Activated effector memory CD4-positive, alpha-beta T cell treated with anti-CD3 and anti-CD28 coated beads, Interleukin-2, amount 50 U/mL, for 16 hours (primary cell): ENCODE results near the gene RNF144A.

Experiments used
- DNase-seq: peaks from one replicate; pipeline ENCODE4 v3.0.0-alpha.2; 2020

RNF144A gene

DNA sequence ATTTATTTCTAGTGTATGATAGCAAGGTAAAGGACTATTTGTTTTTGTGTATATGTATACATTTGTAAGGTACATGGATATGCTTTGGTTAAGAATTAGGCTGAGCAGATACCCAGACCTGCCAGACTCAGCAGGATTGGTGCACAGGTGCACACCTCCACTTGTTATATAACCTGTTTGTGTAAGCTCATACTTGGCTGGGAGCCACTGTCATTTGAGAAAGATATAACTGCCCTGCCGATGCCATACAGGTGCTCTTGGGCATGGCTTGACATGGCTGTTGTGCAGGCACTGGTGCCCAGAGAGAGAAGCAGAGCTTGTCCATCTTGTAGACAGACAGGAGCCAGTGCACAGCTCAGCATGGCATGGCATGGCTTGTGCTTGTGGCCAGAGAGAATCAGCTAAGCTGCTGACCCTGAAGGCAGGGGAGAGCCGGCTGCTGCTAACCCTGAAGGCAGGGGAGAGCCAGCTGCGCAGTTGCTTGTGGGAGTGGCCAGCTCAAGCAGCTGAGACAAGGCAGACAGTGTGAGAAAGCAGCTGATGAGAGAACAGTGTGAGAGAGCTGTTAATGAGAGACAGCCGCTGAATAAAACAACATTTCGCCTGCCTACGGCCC lies 136.5 kb downstream of the RNF144A start:
- DNase-seq, result no peak

DNA sequence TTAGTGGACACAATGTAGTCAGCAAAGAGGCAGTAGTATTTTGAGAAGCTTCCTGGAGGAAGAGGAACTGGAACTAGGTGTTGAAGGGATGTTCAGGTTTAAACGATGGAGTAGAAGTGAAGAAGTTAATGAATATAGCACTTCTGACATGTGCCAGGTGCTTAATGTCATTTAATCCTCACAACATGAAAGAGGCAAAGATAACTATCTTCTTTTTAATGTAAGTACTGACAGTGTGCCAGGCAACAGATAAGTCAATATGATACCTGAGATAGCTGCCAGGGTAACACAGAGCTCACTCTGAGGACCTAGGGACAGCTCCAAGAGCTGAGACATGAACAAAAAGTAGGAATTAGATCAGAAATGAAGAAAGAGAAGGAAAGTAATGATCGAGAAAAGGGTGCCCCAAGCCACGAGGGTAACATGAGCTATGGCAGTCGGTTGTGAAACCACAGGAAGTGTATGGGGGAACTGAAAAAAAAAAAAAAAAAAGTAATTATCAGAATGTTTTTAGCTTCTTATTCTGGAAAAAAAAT lies 140.7 kb downstream of the RNF144A start:
- no peak for DNase-seq

DNA sequence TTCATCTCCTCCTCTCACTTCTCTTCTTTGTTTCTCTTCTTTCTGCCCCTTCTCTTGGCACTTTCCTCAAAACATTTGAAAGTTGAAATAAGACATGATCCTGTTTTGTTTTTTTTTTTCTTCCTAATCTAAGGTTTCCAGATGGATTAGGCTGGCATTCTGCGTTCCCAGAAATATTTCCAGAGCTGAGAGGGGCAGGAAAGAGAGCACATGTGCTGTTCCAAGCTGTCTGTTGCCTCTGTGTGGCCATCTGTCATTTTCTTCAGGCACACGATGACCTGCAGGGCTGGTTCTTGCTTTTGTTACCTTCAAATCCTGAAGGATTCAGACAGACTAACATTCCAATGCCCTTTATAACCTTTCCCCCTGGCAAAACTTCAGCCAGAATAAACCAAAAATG lies 142.9 kb downstream of the RNF144A start:
- DNase-seq, result no peak

DNA sequence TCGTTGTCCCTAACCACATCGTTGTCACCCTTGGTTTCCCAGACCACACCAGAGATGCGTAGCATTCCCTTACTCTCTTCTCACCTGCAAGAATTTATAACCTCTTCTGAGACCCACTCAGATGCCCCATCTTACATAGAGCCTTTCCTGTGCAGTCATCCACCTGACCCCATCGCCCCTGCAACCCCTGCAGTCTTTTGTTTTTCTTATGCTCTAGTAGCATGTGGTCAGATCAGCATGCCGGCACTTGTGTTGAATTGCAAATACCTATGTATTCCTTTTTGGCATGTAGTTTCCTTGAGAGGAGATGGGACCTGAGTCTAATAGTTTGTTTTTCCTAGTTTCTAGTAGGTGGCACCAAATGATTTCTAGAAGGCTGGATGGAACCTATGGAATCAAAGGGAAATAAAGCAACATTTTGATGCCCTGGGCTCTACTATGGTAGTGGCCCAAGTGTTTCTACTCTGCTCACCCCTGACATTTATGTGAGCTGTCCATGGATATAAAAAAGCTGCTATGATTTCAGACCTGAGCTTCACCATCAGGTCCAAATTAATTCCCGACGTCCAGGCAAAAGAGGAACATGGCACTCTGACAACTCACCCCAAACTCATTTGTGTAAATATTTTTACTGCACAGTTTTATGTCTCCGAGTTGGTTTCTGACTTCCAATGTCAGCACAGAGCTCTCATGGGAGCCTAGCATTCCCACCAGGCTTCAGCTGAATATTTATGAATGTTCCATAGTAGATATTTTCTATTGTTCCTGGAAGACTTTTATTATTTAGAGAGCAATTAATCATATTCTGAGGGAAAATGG lies 143.6 kb downstream of the RNF144A start:
- DNase-seq, result no peak

DNA sequence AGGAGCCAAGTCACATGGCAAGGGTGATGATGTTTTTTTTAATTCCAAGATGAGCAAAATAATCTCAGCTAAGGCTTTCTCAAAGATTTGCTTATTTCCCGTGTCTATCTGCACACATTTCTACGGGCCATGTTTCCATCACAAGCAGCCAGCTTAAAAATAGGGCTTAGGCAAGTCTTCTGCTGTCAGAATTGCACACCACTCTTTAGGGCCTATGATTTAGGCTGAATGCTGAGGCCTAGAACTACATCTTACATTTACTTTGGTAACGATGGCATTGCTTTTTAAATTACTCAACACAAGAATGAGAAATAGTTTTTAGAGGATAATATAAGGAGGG lies 144.2 kb downstream of the RNF144A start:
- no peak for DNase-seq

DNA sequence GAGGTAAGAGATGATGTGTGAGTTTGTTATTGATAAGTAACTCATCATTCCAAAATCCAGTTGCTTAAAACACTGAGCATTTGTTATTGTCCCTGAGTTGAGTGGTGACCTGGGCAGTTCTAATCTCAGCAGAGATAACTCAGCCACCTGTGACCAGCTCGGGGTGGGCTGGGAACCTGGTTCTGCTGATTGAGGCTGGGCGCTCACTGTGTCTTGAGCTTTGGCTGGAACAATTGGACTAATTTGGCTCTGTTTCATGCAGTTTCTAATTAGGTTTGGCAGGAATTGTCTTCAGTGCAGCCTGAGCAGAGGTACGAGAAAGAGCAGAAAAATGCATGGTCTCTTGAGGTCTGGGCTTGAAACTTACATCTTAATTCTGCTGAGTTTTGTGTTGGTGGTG lies 144.7 kb downstream of the RNF144A start:
- no peak for DNase-seq

DNA sequence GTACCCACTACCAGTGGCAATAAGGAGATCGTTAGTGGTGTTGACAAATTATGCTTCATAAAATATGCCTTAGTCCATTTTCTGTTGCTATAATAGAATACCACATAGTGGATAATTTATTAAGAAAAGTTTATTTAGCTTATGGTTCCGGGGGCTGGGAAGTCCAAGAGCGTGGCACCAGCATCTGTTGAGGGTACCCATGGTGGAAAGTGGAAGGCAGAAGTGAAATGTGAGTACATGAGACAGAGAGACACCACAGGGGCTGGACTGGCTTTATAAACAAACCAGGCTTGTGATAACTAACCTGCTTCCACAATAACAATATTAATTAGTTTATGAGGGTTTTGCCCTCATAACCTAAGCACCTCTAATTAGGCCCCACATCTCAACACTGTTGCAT lies 146.6 kb downstream of the RNF144A start:
- no peak for DNase-seq

DNA sequence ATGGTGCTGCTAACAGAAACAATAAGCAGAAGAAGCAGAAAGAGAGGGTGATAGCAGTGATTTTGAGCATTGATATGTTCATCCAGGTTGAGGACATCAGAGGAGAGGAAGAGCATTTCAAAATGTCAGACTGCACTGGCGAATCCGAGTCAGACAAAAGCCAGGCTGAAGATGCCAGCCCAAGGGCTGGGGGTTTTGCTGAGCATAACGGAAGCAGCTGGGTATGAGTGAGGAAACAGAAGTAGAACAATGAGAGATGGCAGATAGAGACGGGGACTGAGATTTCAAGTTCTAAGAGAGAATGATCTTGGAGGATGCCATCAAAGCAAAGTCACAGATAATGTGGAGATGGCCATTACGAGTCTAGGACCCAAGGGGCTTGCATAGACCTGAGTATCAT lies 151.2 kb downstream of the RNF144A start:
- no peak for DNase-seq

DNA sequence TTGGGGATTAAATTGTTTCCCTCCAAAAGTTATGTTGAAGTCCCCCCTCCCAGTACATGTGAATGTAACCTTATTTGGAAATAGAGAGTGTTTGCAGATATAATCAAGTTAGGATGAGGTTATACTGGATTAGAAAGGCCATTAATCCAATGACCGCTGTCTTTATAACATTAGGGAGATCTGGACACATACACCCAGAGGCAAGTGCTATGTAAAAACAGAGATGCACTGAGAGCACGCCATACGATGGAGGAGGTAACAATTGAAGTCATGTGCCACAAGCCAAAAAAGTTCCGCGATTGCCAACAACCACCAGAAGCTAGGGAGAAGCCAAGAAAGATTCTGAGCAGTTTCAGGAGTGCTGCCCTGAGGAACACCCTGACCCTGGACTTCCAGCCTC lies 153.3 kb downstream of the RNF144A start:
- no peak for DNase-seq

DNA sequence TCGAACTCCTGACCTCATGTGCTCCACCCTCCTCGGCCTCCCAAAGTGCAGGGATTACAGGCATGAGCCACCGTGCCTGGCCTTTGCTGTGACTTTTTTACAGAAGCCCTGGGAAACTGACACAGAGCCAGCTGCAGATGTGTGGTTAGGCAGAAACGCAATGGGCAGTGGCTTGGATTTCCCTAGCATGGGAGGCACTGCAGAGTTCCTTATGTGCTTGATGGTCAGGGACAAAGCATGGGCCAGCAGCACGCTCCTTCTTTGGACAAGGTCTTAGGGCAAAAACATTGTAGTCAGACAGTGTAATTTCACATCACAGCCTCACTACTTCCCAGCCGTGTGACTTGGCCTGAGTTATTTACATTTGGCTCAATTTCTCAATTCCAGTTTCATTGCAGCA lies 153.9 kb downstream of the RNF144A start:
- DNase-seq, result no peak

DNA sequence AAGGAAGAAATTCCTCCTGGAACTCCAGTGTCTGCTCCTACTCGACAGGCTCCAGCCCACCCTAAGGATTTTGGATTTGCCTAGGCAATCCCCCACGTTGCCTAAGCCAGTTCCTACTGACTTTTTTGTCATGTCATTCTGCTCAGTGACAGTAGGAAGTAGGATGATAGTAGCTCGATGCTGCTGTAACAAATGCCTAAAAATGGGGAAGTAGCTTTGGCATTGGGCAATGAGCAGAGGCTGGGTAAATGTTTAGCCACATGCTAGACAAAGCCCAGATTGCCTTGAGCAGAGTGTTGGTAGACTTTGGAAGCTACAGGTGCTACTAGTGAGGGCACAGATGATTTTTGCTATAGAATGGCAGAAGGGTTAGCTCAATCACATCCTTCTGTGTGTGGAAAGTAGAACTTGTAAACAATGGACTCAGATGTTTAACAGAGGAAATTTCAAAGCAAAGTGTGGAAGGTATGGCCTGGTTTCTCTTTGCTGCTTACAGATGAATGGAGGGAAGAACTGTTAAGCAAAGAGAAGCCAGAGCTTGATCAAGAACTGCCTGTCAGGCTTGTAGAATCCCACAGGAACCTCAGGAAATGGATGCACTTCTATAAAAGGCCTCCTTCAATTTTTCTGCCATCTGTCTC lies 154.8 kb downstream of the RNF144A start:
- no peak for DNase-seq

DNA sequence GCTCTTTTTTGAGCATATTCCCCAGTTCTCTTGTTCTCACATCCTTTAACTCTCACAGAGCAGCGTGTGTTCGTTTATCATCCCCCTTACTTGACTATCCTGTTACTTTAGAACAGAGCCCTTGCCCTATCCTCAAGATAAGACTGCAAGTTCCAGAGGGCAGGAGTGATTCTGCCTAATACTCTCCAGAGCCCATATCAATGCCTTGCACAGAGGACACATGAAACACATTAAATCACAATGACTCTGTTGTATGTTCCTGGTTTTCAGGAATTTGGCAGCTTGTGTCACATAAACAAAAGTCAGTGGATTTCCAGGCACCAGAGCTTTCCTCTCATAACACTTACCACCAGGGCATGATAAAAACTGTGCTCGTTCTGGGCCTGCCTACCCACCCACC lies 156.7 kb downstream of the RNF144A start:
- no peak for DNase-seq

DNA sequence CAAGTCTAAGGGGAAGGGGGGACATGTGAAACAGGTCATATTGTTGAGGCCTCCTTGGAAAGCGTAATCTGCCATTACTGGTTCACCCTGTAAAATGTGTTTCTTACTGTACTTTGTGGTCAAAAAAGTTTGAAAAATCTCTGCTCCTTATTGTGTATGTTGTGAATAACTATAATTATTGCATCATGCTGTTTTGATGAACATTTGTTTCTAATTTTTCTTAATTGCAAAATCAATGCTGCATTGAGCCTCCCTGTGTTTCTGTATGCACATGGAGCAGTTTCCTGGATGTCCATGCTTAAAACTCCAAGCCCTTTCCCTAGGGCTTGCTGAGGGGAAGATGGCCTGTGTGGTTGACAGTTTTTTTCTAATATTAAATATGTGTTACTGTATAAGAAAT lies 158.6 kb downstream of the RNF144A start:
- no peak for DNase-seq

DNA sequence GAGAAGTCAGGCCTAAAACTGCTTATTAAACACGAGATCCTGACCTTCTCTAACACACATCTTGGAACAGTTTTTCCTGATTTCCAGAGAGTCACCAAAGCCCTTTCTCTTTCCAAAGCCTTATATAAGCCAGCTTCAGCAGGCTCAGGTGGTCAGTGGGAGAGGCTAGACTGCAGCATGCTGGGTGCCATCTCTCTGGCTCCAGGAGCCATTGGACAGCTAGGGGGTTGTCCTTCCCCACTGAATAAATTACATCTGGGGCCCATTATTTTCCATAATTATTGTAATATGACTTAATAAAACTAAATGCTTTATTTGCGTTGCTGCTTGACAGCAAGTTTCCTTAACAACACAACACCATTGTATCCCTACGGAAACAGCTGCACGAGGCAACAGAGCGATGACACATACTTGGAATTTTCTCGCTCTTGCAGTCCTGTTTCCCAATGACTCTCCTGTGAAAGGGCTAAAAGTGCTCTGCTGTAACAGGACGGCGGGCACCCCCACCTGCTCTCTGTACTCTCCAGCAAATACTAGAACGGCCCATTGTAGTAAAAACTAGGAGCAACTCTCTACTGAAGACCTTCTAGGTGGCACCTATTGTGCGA lies 160.6 kb downstream of the RNF144A start:
- DNase-seq, result no peak

DNA sequence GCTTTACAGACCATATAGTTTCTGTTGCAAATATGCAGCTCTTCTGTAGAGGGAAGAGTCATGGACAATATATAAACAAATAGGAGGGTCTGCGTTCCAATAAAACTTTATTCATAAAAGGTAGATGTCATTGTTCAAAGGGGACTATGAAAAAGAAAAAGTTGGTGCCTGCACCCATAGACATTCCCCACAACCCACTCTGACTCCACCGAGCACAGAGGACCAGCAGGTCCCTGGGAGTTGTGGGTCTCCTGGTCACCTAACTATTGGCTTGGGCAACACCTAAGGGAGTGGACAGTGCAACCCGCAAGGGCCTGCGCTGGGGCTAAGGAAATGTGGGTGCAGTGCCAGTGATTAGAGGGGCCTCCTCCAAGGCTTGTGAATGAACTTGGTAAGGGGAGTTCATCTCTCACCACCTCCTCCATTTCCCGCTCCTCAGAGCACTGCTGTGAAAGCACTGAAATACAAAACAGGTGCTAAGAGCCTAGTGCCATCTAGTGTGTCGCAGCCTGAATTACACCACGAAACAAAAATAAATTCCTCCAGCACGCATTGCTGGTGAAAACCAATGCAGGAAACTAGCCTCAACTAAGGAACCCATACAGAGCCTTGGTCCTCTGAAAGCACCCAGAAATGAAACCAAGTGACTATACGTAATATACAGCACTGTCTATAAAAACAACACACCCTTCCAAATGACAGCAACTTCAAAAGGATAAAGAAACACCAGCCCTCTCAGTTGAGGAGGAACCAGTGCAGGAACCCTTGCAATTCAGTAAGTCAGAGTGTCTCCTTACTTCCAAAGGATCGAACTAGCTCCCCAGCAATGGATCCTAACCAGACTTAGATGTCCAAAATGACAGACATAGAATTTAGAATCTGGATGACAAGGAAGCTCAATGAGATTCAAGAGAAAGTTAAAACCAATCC lies 166.6 kb downstream of the RNF144A start:
- no peak for DNase-seq

DNA sequence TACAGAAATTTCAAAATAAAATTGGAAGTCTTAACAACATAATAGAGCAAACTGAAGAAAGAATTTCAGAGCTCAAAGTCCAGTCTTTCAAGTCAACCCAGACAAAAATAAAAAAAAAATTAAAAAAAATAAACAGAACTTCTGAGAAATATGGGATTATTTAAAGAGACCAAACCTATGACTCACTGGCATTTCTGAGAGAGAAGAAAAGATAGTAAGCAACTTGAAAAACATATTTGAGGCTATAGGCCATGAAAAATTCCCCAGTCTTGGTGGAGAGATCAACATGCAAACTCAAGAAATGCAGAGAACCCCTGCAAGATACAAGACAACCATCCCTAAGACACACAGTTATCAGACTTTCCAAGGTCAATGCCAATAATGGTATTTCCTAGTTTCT lies 167.4 kb downstream of the RNF144A start:
- no peak for DNase-seq

DNA sequence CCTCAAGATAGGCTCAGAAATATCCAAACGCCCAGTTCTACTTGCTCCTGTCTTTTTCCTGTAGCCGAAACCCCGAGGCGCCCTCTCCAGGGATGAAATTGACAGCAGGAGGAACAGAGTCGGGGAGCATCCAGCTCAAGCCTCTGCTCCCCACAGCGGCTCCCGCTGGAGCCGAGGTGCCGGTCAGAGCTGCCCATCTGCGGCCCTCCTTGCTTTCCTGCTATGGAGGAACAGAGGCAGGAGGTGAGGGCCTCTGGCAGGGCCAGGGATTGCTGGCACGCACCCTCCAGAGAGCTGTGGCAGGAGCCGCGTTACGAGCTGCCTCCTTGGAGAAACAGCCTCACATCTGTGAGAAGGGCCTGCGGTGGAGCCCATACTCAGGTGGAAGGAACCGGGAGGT lies 172.1 kb downstream of the RNF144A start:
- DNase-seq, result no peak

DNA sequence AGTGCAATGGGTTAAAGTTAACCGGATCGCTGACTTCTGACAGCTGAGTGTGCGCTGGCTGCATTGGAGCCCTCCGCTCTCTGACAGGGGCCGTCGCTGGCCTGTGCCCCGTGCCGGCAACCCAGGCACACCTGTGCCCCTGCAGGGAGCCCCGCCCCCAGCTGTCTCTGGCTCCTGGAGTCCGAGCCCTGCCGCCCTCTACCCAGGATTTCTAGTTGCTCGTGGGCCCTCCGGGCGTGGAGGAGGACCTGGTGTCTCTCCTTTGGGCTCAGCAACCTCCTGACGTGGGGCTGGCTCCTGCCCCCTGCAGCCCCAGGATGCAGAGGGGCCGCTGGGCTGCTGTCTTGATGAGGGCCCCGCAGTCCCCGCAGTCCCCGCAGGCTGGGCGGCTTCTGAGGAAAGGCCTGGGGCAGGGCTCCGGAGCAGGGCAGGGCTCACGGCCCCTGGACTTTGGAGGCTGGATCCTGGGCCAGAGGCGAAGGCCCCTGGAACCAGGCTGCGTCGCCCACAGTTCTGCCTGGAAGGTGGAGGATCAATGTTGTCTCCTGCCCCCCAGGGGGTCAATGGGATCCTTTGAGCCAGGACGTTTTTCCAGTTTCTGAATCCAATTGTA lies 172.8 kb downstream of the RNF144A start:
- DNase-seq, result no peak

DNA sequence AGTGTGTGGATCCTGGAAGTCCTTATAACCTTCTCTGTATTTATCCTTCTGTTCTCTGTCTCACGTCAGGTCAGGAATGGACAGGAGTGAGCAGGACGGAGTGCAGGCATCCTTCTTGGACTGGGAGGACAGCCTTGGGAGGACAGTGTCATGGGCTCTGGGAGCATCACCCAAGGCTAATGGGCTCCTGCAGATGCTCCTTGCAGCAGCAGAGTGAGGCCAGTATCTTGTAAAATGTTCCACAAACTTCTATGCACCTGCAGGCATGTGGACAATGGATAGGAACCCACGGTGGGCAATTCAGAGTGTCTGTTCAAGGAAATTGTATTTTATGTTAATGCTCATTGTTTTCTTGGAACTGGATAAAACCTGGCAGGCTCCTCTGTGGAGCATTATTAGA lies 176.2 kb downstream of the RNF144A start:
- DNase-seq, result no peak
